ENCODE measurements around the gene ARHGEF12.

Gene ARHGEF12

DNA sequence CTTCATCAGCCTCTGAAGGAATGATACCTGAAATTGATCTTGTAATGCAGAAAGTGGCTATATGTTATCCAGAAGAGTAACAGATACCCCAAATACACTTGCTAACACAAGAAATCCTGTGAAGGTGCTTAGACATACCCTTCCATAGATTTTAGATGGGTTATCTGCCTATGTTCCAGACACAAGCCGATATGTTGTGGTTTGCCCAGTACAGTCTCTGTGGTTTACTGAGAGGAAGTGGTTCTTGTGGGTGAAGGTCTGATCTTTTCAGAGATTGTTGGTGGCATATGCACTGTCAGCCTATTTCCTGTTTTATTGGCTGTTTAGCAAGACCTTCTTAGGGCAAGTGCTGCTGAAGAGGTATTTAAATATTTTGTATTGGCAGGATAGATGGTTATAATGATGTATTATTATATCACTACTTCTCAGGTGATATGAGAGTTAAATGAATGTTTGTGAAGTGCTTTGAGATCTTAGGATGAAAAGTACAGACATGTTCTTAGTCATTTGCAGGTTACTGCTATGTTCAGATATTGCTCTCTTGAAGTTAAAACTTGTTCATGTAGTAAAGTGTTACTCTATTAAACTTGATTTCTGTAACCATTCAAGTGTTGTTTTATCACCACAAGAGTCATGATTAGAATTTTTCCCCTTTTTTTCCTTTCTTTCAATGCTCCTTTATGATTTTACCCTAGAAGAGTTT is 8.2 kb downstream of the ARHGEF12 start:
- no peak for FAIRE-seq

DNA sequence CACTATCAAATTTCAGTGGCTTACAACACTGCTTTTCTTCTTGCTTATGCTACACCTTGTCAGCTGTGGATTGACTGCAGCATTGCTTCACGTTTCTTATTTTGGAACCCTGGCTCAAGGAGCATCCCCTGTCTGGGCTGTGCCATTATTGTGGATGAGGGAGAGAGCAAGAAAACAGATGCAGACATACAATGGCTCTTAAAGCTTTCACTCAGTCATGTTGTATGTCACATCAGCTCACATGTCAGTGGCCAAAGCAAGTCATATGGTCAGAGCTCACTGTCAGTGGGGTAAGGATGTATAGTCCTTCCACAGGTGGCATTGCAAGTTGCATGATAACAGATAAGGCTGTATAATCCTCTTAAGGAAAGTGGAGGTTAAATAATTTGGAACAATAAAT is 10.0 kb downstream of the ARHGEF12 start:
- no peak for FAIRE-seq

- no peak for FAIRE-seq
Observed at GRCh38 chr11:120350637-120351036, 14.4 kb downstream of the ARHGEF12 start.

DNA sequence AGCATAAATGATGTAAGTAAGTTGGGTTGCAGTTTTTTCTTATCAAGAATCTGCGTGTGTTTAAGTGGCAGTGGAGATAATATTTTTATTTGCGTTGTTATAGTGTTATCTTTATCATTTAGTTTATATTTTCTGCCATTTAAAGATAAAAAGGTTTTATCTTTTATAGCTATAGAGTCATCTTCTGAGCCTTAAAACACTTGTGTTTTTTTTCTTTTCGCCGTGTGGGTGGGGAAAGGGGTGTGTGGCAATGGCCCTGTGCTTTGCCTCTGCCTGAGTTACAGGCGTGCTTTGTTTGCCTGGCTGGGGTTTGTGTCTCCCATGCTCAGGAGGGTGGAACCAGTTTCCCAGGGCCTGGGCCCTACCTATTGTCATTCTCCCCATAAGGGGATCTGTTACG is 16.2 kb downstream of the ARHGEF12 start:
- FAIRE-seq = no peak

GRCh38 chr11:120354068-120354467 is 17.9 kb downstream of the ARHGEF12 start:
- FAIRE-seq = no peak

DNA sequence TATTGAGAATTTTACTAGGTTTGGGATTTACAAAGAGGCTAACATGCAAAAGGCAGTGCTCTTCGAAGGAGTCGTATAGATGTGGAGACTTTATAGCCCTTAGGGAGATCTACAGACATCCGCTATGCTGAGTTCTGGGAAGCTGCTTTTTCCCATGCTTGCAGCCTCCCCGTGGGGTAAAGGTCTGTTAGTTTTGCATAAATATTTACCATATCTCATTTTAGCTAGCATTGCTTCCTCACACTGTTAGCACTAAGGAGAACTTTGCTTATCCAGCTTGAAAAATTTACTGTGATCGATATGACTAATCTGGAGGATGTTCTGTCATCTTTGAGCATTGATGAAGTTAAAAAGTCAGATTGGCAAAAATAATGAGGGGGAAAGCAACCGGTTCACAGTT is 18.6 kb downstream of the ARHGEF12 start:
- FAIRE-seq = no peak

DNA sequence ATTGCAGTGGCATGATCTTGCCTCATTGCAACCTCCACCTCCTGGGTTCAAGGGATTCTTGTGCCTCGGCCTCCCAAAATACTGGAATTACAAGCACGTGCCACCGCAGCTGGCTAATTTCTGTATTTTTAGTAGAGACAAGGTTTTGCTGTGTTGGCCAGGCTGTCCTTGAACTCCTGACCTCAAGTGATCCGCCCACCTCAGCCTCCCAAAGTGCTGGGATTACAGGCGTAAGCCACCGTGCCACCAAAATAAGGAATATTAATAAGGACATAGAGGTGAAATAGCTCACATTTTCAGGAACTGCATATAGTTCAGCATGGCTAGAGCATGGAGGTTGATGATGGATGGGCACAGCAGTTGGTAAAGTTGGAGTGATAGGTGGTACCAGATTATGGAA is 21.4 kb downstream of the ARHGEF12 start:
- no peak for FAIRE-seq

- FAIRE-seq = no peak
Observed at GRCh38 chr11:120358729-120359128, 22.5 kb downstream of the ARHGEF12 start.

- FAIRE-seq = no peak
Observed at GRCh38 chr11:120363436-120363835, 27.2 kb downstream of the ARHGEF12 start.

- FAIRE-seq = no peak
Observed at GRCh38 chr11:120365512-120365911, 29.3 kb downstream of the ARHGEF12 start.

- peak; percentile 30 for FAIRE-seq
Observed at GRCh38 chr11:120372296-120372695, 36.1 kb downstream of the ARHGEF12 start.

DNA sequence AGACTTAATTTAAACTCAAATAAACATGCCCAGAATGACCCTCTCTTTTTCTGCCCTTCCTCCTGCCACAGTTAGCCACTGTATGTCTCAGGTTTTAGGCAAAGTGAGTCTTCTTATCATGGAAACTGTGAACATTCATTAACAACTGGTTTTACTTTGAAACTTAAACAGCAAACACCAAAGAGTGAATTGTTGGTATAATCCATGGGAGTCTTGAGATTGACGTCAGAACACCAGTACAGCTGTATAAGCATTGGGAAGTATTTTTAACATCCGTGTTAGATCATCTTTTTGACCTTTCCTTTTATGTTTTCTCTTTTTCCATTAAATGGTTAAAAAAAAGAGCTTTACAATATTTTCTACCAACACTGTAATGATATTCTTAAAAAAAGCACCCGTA is 38.9 kb downstream of the ARHGEF12 start:
- FAIRE-seq = peak; percentile 5

- peak; percentile 93 for FAIRE-seq
Observed at GRCh38 chr11:120376547-120377182, 40.5 kb downstream of the ARHGEF12 start.

DNA sequence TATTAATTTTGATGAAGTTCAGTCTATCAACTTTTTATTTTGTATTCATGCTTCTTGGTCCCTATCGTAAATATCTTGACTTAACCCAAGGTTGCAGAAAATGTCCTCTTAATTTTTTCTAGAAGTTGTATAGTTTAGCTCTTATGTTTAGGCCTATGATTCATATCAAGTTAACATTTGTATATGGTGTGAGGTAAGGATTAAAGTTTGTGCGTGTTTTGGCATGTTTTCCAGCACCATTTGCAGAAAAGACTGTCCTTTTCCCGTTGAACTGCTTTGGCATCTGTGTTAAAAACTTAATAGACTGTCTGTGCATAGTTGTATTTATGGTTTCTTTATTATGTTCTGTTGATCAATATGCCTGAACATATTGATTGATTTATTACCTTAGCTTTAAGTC is 42.3 kb downstream of the ARHGEF12 start:
- FAIRE-seq = no peak

GRCh38 chr11:120381401-120381800 is 45.2 kb downstream of the ARHGEF12 start:
- no peak for FAIRE-seq

GRCh38 chr11:120383518-120384155 is 47.4 kb downstream of the ARHGEF12 start:
- no peak for FAIRE-seq

DNA sequence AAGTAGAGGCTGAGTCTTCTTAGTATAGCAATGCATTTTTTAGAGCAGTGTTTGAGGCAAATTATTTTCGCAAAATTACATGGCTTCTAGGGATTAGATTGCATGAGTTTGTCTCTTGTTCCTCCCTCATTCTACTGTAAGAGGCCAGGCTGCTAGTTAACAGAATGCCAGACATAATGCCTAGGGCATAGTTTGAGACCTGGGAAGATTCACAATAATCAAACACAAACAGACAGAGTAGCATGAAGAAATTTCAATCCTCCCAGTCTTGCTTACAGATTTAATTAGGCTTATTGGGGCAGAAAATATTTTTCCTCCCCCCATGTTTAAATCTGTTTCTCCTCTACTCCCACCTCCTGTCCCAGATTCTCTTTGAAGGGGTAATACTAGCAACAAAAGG is 48.3 kb downstream of the ARHGEF12 start:
- no peak for FAIRE-seq

DNA sequence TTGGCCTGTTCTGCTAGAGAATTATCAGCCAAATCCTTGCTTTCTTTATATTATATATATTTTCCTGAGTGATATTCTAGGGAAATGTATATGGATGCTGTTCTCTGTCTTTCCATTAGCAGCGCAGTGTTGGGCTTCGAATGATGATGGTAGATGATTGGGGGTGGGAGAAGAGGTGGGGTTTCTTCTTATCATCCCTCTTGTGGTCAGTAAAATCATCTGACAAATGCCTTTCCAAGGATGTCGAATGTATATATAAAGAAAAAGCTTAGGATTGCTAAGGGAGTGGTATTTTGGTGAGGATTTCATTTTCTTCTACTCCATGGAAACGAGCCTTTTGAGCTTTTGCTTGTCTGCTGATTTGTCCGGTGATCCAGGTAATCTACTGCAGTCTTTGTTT is 48.9 kb downstream of the ARHGEF12 start:
- peak; percentile 43 for FAIRE-seq

- peak; percentile 60 for FAIRE-seq
Observed at GRCh38 chr11:120385655-120386054, 49.4 kb downstream of the ARHGEF12 start.

DNA sequence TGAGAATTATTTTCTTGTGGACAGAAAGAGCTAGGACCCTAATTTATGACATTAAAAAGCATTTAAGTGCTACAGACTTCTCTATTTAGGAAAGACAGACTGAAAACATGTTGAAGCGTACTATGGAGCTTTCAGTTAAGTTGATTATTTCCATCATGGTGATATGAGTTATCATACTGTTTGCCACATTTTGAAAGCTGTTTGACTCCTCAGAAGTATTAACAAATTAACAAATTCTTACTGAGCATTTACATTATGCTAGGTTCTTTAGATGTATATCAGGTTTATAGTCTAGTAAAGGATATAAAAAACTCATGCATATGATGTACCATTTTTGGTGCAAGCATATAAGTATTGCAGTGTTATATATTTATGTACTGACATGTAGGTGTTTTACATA is 50.1 kb downstream of the ARHGEF12 start:
- FAIRE-seq = no peak

DNA sequence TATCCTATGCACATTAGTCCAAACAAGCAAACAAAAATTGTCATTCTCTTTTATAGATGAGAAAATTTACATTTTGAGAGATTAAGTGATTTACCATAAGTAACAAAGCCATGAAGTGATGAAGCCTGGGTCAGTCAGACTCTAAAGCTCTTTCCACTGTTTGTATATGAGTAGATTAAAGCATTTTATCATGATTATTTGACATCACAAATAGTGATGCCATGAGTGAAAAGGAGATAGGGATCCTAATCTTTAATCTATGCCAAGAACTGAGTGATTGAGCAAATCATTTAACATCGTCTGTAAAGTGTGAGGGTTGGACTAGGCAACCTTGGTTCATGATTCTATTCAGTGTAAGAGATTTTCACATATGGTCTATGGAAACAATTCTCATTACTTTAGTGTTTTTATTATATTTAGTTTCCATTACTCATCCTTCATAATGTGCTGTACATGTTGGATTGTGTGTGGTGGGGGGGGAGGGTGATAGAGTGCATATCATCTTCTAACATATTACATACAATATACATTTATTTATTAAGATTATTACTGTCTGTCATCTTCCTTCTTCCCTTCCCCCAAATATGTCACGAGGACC is 50.7 kb downstream of the ARHGEF12 start:
- peak; percentile 33 for FAIRE-seq

- no peak for FAIRE-seq
Observed at GRCh38 chr11:120388261-120388660, 52.0 kb downstream of the ARHGEF12 start.

DNA sequence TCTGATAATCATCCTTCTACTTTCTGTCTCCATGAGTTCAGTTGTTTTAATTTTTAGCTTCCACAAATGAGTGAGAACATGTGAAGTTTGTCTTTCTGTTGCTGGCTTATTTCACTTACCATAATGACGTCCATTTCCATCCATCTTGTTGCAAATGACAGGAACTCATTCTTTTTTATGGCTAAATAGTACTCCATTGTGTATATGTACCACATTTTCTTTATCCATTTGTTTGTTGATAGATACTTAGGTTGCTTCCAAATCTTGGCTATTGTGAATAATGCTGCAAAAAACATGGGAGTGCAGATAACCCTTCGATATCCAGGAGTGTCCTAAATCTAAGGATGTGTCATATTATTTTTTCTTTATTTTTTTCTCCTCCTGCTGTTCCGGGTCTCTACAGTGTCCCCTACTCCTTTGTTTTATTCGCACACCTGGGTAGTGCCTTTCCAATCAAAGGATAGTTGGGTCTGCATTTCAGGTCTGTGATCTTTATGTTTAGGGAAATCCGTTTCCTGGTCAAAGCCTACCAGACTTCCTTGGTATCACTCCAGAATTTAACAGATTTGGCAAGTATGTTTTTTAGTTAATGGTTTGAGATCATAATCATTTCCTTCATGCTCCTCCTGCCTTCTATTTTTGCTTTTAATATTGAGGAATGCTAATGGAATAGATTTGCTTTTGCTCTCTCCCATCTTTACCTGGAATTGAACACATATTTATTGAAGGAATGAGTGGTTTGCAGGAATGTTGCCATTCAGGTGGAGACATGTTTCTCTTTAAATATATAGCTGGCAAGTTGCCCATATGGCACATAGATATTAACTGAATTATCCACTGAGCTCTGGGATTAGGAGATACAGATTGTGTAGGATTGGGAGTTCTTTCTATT is 53.7 kb downstream of the ARHGEF12 start:
- FAIRE-seq = peak; percentile 36
